HEK293 (cell line): ENCODE data around the gene POLR1G.

Source experiments
- CTCF ChIA-PET: fragments of 350-600 bp; formaldehyde crosslinking; extraction: SDS; loops from one replicate; lab custom pipeline; 2021; ENCODE audit warnings: antibody characterized with exemption; lab: Yijun Ruan, JAX
- POLR2A ChIA-PET: fragments of 300-600 bp; formaldehyde crosslinking; extraction: SDS; loops from one replicate; lab custom pipeline; 2020; ENCODE audit warnings: antibody characterized with exemption, inconsistent platforms; lab: Yijun Ruan, JAX
- H3K27ac ChIP-seq: fragments of 200-500 bp; sonication (Bioruptor generic); 2 replicates; pipeline ENCODE4 v1.5.1; 2014; ENCODE audit warnings: low read depth, low read length, control low read depth, inconsistent platforms; ENCODE audit errors: extremely low read depth
- H3K36me3 ChIP-seq, 2 experiments: fragments of 200-500 bp in 1 of 2; sonication (Bioruptor generic) in 1 of 2; 1 replicate in 1 of 2; 2 replicates in 1 of 2; pipeline ENCODE4 v1.5.1; 2014 to 2017; ENCODE audit warnings: inconsistent platforms in 2 of 2, low read length in 2 of 2; ENCODE audit not compliant: control insufficient read depth in 2 of 2, insufficient read depth in 1 of 2
- H3K4me1 ChIP-seq: fragments of 200-500 bp; sonication (Bioruptor generic); 2 replicates; pipeline ENCODE4 v1.5.1; 2014; ENCODE audit warnings: mild to moderate bottlenecking, low read length, inconsistent platforms; ENCODE audit not compliant: control insufficient read depth, insufficient read depth
- H3K4me3 ChIP-seq: 2 replicates; pipeline ENCODE4 v1.5.1; 2011; ENCODE audit warnings: low read depth, mild to moderate bottlenecking, control low read depth, low read length, moderate library complexity
- H3K9me3 ChIP-seq: fragments of 200-500 bp; sonication (Bioruptor generic); 2 replicates; pipeline ENCODE4 v1.5.1; 2014; ENCODE audit warnings: low read depth, low read length, inconsistent platforms; ENCODE audit not compliant: control insufficient read depth, insufficient read depth
- MYNN ChIP-seq: fragments of 450-650 bp; formaldehyde crosslinking; IDR thresholded peaks from 2 replicates; pipeline ENCODE4 v1.5.1; 2016; ENCODE audit warnings: missing biosample characterization, missing genetic modification characterization, borderline replicate concordance
- OSR2 ChIP-seq: fragments of 450-650 bp; formaldehyde crosslinking; IDR thresholded peaks from 2 replicates; pipeline ENCODE4 v1.5.1; 2016; ENCODE audit warnings: missing biosample characterization, missing genetic modification characterization
- PRDM10 ChIP-seq: fragments of 450-650 bp; formaldehyde crosslinking; IDR thresholded peaks from 2 replicates; pipeline ENCODE4 v1.5.1; 2016; ENCODE audit warnings: missing biosample characterization, missing genetic modification characterization
- RBAK ChIP-seq: fragments of 450-650 bp; formaldehyde crosslinking; IDR thresholded peaks from 2 replicates; pipeline ENCODE4 v1.5.1; 2016; ENCODE audit warnings: missing biosample characterization, missing genetic modification characterization
- ZBTB10 ChIP-seq: fragments of 450-650 bp; formaldehyde crosslinking; IDR thresholded peaks from 2 replicates; pipeline ENCODE4 v1.5.1; 2016; ENCODE audit warnings: missing biosample characterization, missing genetic modification characterization
- ZBTB20 ChIP-seq: fragments of 450-650 bp; formaldehyde crosslinking; IDR thresholded peaks from 2 replicates; pipeline ENCODE4 v1.5.1; 2016; ENCODE audit warnings: missing biosample characterization, missing genetic modification characterization
- ZBTB26 ChIP-seq: fragments of 450-650 bp; formaldehyde crosslinking; optimal IDR thresholded peaks from 2 replicates; pipeline ENCODE3; 2016; ENCODE audit warnings: missing biosample characterization, mild to moderate bottlenecking, missing genetic modification characterization
- ZNF302 ChIP-seq: fragments of 450-650 bp; formaldehyde crosslinking; IDR thresholded peaks from 2 replicates; pipeline ENCODE4 v1.5.1; 2016; ENCODE audit warnings: missing biosample characterization, missing genetic modification characterization, low read depth
- ZNF341 ChIP-seq: fragments of 450-650 bp; formaldehyde crosslinking; IDR thresholded peaks from 2 replicates; pipeline ENCODE4; 2016; ENCODE audit warnings: low read depth, missing biosample characterization, missing genetic modification characterization
- ZNF391 ChIP-seq: fragments of 450-650 bp; formaldehyde crosslinking; IDR thresholded peaks from 2 replicates; pipeline ENCODE4 v1.5.1; 2016; ENCODE audit warnings: low read depth, missing biosample characterization, missing genetic modification characterization, borderline replicate concordance
- ZNF768 ChIP-seq: fragments of 450-650 bp; formaldehyde crosslinking; IDR thresholded peaks from 2 replicates; pipeline ENCODE4 v1.5.1; 2018; ENCODE audit warnings: missing biosample characterization, mild to moderate bottlenecking, missing genetic modification characterization
- ZNF777 ChIP-seq: fragments of 450-650 bp; formaldehyde crosslinking; IDR thresholded peaks from 2 replicates; pipeline ENCODE4 v1.5.1; 2017; ENCODE audit warnings: missing biosample characterization, missing genetic modification characterization, borderline replicate concordance

Gene POLR1G

GRCh38 chr19:45450012-45450333 lies 43.5 kb downstream of the POLR1G start:
- Histone ChIP-seq H3K9me3 (no peaks in the 10 kb centered on the region), H3K4me3 (no peak overlapping the region; the same call in 1 of the 2 replicates), H3K27ac (no peak overlapping the region), H3K36me3 (no peaks in the 10 kb centered on the region), H3K4me1 (0 out of 2 replicates have a peak, but pooled peaks cover 4% of the 10 kb centered on the region)
- ChIA-PET CTCF (interaction anchor here (0.6 to 4.2 kb wide), 8 partner anchors 10 to 806 kb away, joined by 3 to 33 read pairs (median 4); no protein-coding TSS in a partner anchor), POLR2A (interaction anchor here (1.4 kb wide), 1 partner anchor 29 kb away, joined by 4 read pairs; no protein-coding TSS in a partner anchor)
- peak; percentile 8; the same call in 1 of the 2 replicates for TF ChIP-seq ZBTB20 (tag by site-specific recombination)
- TF ChIP-seq ZBTB26 (tag by site-specific recombination) = no peak

GRCh38 chr19:45451131-45451849 lies 44.8 kb downstream of the POLR1G start:
- H3K36me3 ChIP-seq = no peaks in the 10 kb centered on the region
- H3K4me3 ChIP-seq = peak overlapping the region; percentile 14
- CTCF ChIA-PET = interaction anchor here (0.9 to 2.9 kb wide), 2 partner anchors 12 to 27 kb away, joined by 3 to 15 read pairs; no protein-coding TSS in a partner anchor
- POLR2A ChIA-PET = interaction anchor here (1.2 kb wide), 1 partner anchor 17 kb away, joined by 3 read pairs; the partner anchor contains the start of gene FOSB
- H3K27ac ChIP-seq = no peak overlapping the region
- H3K9me3 ChIP-seq = no peaks in the 10 kb centered on the region
- TF ChIP-seq PRDM10 (tag by site-specific recombination) (peak; percentile 48; the same call in 1 of the 2 replicates), ZNF302 (tag by site-specific recombination) (no peak), RBAK (tag by site-specific recombination) (no peak), ZNF341 (tag by site-specific recombination) (no peak), ZBTB10 (tag by site-specific recombination) (peak; percentile 34; the same call in 1 of the 2 replicates), ZNF391 (peak; percentile 18; the same call in 1 of the 2 replicates), MYNN (no peak), ZNF777 (tag by site-specific recombination) (peak; percentile 81), OSR2 (tag by site-specific recombination) (no peak), ZNF768 (tag by site-specific recombination) (no peak)
- H3K4me1 ChIP-seq = peaks cover 11% of the 10 kb centered on the region; the same call in 1 of the 2 replicates
